Panc1 (cell line): Measurements from ENCODE around the gene FAM229B. TPM values are rescaled to one million over a fixed set of nuclear protein-coding genes. Genes with fewer than 3 reads are reported as not detected.

Experiments used
- ATAC-seq: fragments of 200-7000 bp; cut with Tn5 transposase; 2 replicates; pipeline ENCODE4 v1.9.1; 2020; ENCODE audit warnings: mild to moderate bottlenecking, moderate library complexity
- BruUV-seq: library from RNA; stranded (reverse); fragments of 400-500 nt; replicated peaks from 2 replicates; lab custom pipeline; 2021; lab: Mats Ljungman, UMichigan
- CTCF ChIA-PET: fragments of 300-600 bp; sonication (Branson Sonifier 250); formaldehyde crosslinking; loops from one replicate; lab custom pipeline; 2022; ENCODE audit warnings: antibody characterized with exemption; lab: Charles Lee
- POLR2A ChIA-PET: fragments of 300-600 bp; sonication (Branson Sonifier 250); formaldehyde crosslinking; loops from one replicate; lab custom pipeline; 2022; ENCODE audit warnings: antibody characterized with exemption; lab: Charles Lee
- DNase-seq: peaks from one replicate; pipeline ENCODE4 v3.0.0-alpha.2; 2010; ENCODE audit warnings: low read depth, low spot score
- H3K27ac ChIP-seq: 2 replicates; pipeline ENCODE4 v1.5.1; 2011; ENCODE audit warnings: mild to moderate bottlenecking, low read length, inconsistent platforms
- H3K27me3 ChIP-seq: fragments of 200-500 bp; sonication (Bioruptor generic); 2 replicates; pipeline ENCODE4 v1.6.0; 2014; ENCODE audit warnings: low read length, inconsistent platforms; ENCODE audit not compliant: control insufficient read depth, insufficient read depth
- H3K36me3 ChIP-seq: fragments of 200-500 bp; sonication (Bioruptor generic); 2 replicates; pipeline ENCODE4 v1.5.1; 2014; ENCODE audit warnings: inconsistent platforms, mild to moderate bottlenecking, low read length, moderate library complexity; ENCODE audit not compliant: control insufficient read depth, insufficient read depth
- H3K4me1 ChIP-seq: 2 replicates; pipeline ENCODE4 v1.5.1; 2011; ENCODE audit warnings: inconsistent platforms, mild to moderate bottlenecking, low read length, moderate library complexity; ENCODE audit not compliant: control insufficient read depth, insufficient read depth
- H3K4me3 ChIP-seq, 2 experiments: 2 replicates each; pipeline ENCODE4 v1.5.1; 2011 to 2012; ENCODE audit warnings: low read depth in 2 of 2, low read length in 2 of 2, mild to moderate bottlenecking in 2 of 2, inconsistent platforms in 1 of 2, moderate library complexity in 1 of 2
- H3K9me3 ChIP-seq: fragments of 200-500 bp; sonication (Bioruptor generic); 2 replicates; pipeline ENCODE4 v1.5.1; 2014; ENCODE audit warnings: low read depth, mild to moderate bottlenecking, inconsistent platforms, low read length, moderate library complexity; ENCODE audit not compliant: control insufficient read depth, insufficient read depth
- POLR2AphosphoS5 ChIP-seq: IDR thresholded peaks from 2 replicates; pipeline ENCODE4 v1.6.1; 2012; ENCODE audit warnings: mild to moderate bottlenecking, low read depth, low read length, moderate library complexity
- SIN3A ChIP-seq: IDR thresholded peaks from 2 replicates; pipeline ENCODE4 v1.6.1; 2012; ENCODE audit warnings: low read depth, mild to moderate bottlenecking, low read length, moderate library complexity, borderline replicate concordance; ENCODE audit not compliant: insufficient read depth
- TCF7L2 ChIP-seq: IDR thresholded peaks from 2 replicates; pipeline ENCODE4 v1.6.1; 2011; ENCODE audit warnings: mild to moderate bottlenecking, low read depth, low read length, inconsistent platforms
- in situ Hi-C: cut with HindIII; loops from 2 replicates; pipeline ENCODE4 v1.10.0; 2016; ENCODE audit warnings: low sequenced_read_pairs, low pct_unique_long_range_greater_than_20kb
- intact Hi-C: fragments of 100-400 bp; cut with micrococcal nuclease; formaldehyde crosslinking; loops from one replicate; pipeline ENCODE4 v1.10.0; 2022; ENCODE audit not compliant: unreplicated experiment
- total RNA-seq: library from RNA; stranded (reverse); gene quantifications from one replicate; pipeline ENCODE4 v1.2.1, GENCODE V29; 2021; ENCODE audit not compliant: unreplicated experiment
- TF ChIP-seq, protein P1 (sequence below), 2 experiments: IDR thresholded peaks; 2 replicates each; pipeline ENCODE4 v1.6.1; 2011 to 2012; ENCODE audit warnings: low read depth in 2 of 2, control low read depth in 1 of 2, low read length in 1 of 2, mild to moderate bottlenecking in 1 of 2, moderate library complexity in 1 of 2; ENCODE audit not compliant: insufficient read depth in 1 of 2
- TF ChIP-seq, protein P2 (sequence below): fragments of 450-650 bp; IDR thresholded peaks from 2 replicates; pipeline ENCODE4 v1.5.1; 2017; ENCODE audit warnings: mild to moderate bottlenecking

FAM229B gene
- total RNA-seq, 1 experiment from 2014 or later = 12.0 TPM

DNA sequence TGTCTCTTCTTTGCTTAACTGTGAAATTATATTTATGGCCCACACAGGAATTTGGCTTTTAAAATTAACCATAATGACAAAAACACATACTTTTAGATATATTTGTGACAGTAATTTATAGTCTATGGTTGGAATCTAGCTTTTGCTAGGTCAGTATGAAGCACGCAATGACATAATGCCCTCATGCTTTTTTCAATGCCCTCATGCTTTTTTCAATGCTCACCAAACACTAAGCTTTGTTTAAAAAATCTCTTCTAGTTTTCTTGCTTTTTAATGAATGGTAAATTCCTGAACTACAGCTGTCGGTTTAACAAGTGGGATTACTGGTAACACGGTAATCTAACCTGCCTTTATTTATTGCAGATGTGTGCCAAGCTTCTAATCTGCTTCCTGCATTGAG is 20.8 kb upstream of the FAM229B start:
- no peaks in the 10 kb centered on the region for H3K27me3 ChIP-seq
- in situ Hi-C loops = no loop called here

DNA sequence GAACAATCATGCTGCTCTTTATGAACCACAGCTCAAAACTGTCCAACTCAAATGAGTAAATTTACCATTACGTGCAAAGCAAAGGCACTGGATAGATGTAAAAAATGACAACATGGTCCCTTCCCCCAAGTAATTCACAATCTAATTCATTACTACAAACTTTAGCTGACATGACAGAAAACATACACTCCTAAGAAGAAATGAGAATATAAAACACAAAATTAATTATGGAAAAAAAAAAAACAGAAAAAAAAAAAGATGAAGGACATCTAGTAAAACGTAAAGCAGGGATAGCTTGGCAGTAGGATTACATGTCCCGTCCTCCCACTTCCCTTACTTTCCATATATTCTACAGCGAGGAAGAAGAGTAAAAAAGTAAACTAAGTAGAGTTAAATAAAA is 5.8 kb upstream of the FAM229B start:
- H3K36me3 ChIP-seq = peaks cover 42% of the 10 kb centered on the region
- no peak for ATAC-seq

More for the DNA sequence above, 20.8 kb upstream of the FAM229B start:
- intact Hi-C loops = no loop called here
- Histone ChIP-seq H3K36me3 (peaks cover 2% of the 10 kb centered on the region; the same call in 1 of the 2 replicates), H3K4me3 (no peak overlapping the region), H3K4me1 (no peaks in the 10 kb centered on the region), H3K9me3 (no peaks in the 10 kb centered on the region), H3K27ac (no peak overlapping the region)
- BruUV-seq = no TSS peak
- ChIA-PET CTCF (no interaction called here), POLR2A (no interaction called here)
- TF ChIP-seq TCF7L2 = no peak
- TF ChIP-seq, protein P1, sequence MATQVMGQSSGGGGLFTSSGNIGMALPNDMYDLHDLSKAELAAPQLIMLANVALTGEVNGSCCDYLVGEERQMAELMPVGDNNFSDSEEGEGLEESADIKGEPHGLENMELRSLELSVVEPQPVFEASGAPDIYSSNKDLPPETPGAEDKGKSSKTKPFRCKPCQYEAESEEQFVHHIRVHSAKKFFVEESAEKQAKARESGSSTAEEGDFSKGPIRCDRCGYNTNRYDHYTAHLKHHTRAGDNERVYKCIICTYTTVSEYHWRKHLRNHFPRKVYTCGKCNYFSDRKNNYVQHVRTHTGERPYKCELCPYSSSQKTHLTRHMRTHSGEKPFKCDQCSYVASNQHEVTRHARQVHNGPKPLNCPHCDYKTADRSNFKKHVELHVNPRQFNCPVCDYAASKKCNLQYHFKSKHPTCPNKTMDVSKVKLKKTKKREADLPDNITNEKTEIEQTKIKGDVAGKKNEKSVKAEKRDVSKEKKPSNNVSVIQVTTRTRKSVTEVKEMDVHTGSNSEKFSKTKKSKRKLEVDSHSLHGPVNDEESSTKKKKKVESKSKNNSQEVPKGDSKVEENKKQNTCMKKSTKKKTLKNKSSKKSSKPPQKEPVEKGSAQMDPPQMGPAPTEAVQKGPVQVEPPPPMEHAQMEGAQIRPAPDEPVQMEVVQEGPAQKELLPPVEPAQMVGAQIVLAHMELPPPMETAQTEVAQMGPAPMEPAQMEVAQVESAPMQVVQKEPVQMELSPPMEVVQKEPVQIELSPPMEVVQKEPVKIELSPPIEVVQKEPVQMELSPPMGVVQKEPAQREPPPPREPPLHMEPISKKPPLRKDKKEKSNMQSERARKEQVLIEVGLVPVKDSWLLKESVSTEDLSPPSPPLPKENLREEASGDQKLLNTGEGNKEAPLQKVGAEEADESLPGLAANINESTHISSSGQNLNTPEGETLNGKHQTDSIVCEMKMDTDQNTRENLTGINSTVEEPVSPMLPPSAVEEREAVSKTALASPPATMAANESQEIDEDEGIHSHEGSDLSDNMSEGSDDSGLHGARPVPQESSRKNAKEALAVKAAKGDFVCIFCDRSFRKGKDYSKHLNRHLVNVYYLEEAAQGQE (IDR thresholded peaks at IDR 0.05; ENCODE audit: insufficient read depth in 1 of 2, low read depth in 2 of 2, low read length in 1 of 2) = no peak
- no peak for TF ChIP-seq SIN3A
- TF ChIP-seq, protein P2, sequence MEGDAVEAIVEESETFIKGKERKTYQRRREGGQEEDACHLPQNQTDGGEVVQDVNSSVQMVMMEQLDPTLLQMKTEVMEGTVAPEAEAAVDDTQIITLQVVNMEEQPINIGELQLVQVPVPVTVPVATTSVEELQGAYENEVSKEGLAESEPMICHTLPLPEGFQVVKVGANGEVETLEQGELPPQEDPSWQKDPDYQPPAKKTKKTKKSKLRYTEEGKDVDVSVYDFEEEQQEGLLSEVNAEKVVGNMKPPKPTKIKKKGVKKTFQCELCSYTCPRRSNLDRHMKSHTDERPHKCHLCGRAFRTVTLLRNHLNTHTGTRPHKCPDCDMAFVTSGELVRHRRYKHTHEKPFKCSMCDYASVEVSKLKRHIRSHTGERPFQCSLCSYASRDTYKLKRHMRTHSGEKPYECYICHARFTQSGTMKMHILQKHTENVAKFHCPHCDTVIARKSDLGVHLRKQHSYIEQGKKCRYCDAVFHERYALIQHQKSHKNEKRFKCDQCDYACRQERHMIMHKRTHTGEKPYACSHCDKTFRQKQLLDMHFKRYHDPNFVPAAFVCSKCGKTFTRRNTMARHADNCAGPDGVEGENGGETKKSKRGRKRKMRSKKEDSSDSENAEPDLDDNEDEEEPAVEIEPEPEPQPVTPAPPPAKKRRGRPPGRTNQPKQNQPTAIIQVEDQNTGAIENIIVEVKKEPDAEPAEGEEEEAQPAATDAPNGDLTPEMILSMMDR = no peak
- no peak for TF ChIP-seq POLR2AphosphoS5
- ATAC-seq (no peak), DNase-seq (no peak)

More for the DNA sequence above, 5.8 kb upstream of the FAM229B start:
- Histone ChIP-seq H3K4me1 (peaks cover 6% of the 10 kb centered on the region; the same call in 1 of the 2 replicates), H3K27ac (no peak overlapping the region), H3K9me3 (no peaks in the 10 kb centered on the region), H3K27me3 (no peaks in the 10 kb centered on the region), H3K4me3 (no peak overlapping the region)
- TF ChIP-seq TCF7L2 = no peak
- TF ChIP-seq, protein P1 (IDR thresholded peaks at IDR 0.05; ENCODE audit: insufficient read depth in 1 of 2, low read depth in 2 of 2, low read length in 1 of 2) = no peak
- TF ChIP-seq, protein P2 = no peak
- no peak for TF ChIP-seq POLR2AphosphoS5
- TF ChIP-seq SIN3A = no peak
- DNase-seq = no peak
- no TSS peak for BruUV-seq
- CTCF ChIA-PET = no interaction called here
- POLR2A ChIA-PET = no interaction called here
- intact Hi-C loops (no loop called here), in situ Hi-C loops (no loop called here)
